SK-N-MC (cell line): ENCODE data around the gene MORF4L1.
A peak's percentile ranks its signal among the peaks of the same experiment; 100 is the strongest.

Experiments
- DNase-seq: peaks from one replicate; pipeline ENCODE4 v3.0.0-alpha.2; 2011; ENCODE audit warnings: low read depth, low spot score
- H3K27ac ChIP-seq: fragments of 200-600 bp; sonication (generic); 2 replicates; pipeline ENCODE4 v1.5.1; 2016; ENCODE audit warnings: mixed run types
- H3K36me3 ChIP-seq: fragments of 200-600 bp; sonication (generic); 2 replicates; pipeline ENCODE4 v1.6.1; 2017; ENCODE audit warnings: antibody characterized with exemption, low read length, mixed read lengths; ENCODE audit not compliant: insufficient read depth
- H3K4me3 ChIP-seq: fragments of 200-600 bp; sonication (generic); 2 replicates; pipeline ENCODE4 v1.5.1; 2016
- H3K9ac ChIP-seq: fragments of 200-600 bp; sonication (generic); 2 replicates; pipeline ENCODE4 v1.8.0; 2017; ENCODE audit warnings: mixed run types, mixed read lengths; ENCODE audit not compliant: insufficient read length
- H3K9me3 ChIP-seq: fragments of 200-600 bp; sonication (generic); 2 replicates; pipeline ENCODE4 v1.6.1; 2017; ENCODE audit warnings: low read depth, mild to moderate bottlenecking, antibody characterized with exemption, low read length, moderate library complexity, mixed read lengths
- EZH2 ChIP-seq: fragments of 200-600 bp; sonication (generic); IDR thresholded peaks from one replicate; pipeline ENCODE4 v1.6.1; 2017; ENCODE audit warnings: antibody characterized with exemption
- FOXP2 ChIP-seq: optimal IDR thresholded peaks from 2 replicates; pipeline ENCODE3; 2011; ENCODE audit warnings: mild to moderate bottlenecking, moderate library complexity; ENCODE audit not compliant: insufficient read depth; ENCODE audit errors: extremely low read length, control extremely low read depth
- POLR2AphosphoS5 ChIP-seq: IDR thresholded peaks from 2 replicates; pipeline ENCODE4 v1.6.1; 2012; ENCODE audit warnings: mild to moderate bottlenecking, low read depth, low read length, borderline replicate concordance

The MORF4L1 gene

GRCh38 chr15:78938658-78939488, 66.2 kb downstream of the MORF4L1 start:
- H3K9ac ChIP-seq: no peak overlapping the region
- H3K9me3 ChIP-seq: no peaks in the 10 kb centered on the region
- no peak overlapping the region for H3K4me3 ChIP-seq
- DNase-seq: no peak
- no peak for TF ChIP-seq FOXP2
- no peak for TF ChIP-seq EZH2
- no peak for TF ChIP-seq POLR2AphosphoS5
- no peaks in the 10 kb centered on the region for H3K36me3 ChIP-seq
- H3K27ac ChIP-seq: no peak overlapping the region

GRCh38 chr15:78942741-78943140, 70.1 kb downstream of the MORF4L1 start:
- Histone ChIP-seq H3K4me3 (no peak overlapping the region), H3K9ac (no peak overlapping the region), H3K36me3 (no peaks in the 10 kb centered on the region), H3K9me3 (no peaks in the 10 kb centered on the region), H3K27ac (no peak overlapping the region)
- no peak for TF ChIP-seq POLR2AphosphoS5
- no peak for TF ChIP-seq EZH2
- no peak for TF ChIP-seq FOXP2
- no peak for DNase-seq

- H3K4me3 ChIP-seq: no peak overlapping the region
Observed at GRCh38 chr15:78943692-78944091, 71.0 kb downstream of the MORF4L1 start.

DNA sequence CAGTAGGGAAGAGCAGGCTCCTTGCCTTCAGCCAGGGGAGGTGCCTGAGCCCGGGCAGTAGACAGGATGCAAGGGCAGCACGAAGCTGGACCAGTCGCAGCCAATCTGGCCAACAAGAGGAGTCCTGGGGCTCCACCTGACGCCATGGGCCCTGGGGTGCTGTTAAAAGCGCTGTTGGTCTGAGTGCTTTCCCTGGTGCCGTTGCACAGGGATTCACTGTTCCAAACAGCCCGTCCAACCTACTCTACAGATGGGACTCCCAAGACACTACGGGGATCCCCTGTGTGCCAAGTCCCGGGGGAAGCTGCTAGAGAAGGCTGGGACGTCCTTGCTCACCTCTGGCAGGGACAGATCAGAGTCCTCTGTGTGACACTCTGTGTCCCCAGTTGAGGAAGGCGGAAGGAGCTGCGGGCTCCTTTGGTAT, 71.5 kb downstream of the MORF4L1 start:
- TF ChIP-seq EZH2 (no peak), FOXP2 (no peak), POLR2AphosphoS5 (no peak)
- H3K4me3 ChIP-seq: no peak overlapping the region
- H3K36me3 ChIP-seq: no peaks in the 10 kb centered on the region
- no peak for DNase-seq
- no peak overlapping the region for H3K27ac ChIP-seq
- no peak overlapping the region for H3K9ac ChIP-seq
- no peaks in the 10 kb centered on the region for H3K9me3 ChIP-seq

More at GRCh38 chr15:78943692-78944091, 71.0 kb downstream of the MORF4L1 start:
- Histone ChIP-seq H3K9ac (no peak overlapping the region), H3K9me3 (no peaks in the 10 kb centered on the region), H3K36me3 (no peaks in the 10 kb centered on the region), H3K27ac (no peak overlapping the region)
- TF ChIP-seq FOXP2 (no peak), EZH2 (no peak), POLR2AphosphoS5 (no peak)
- DNase-seq: no peak

GRCh38 chr15:78944669-78945407, 72.1 kb downstream of the MORF4L1 start, which contains the start of gene CTSH:
Gene CTSH (minus strand): TSS chr15:78945046. CDS start chr15:78944981, 65 bp downstream.
- H3K27ac ChIP-seq: no peak within 1 kb of the TSS
- H3K4me3 ChIP-seq: peak within 1 kb of the TSS; percentile 73
- H3K9ac ChIP-seq: no peak within 1 kb of the TSS
- TF ChIP-seq FOXP2 (no peak), EZH2 (no peak), POLR2AphosphoS5 (no peak)
- no peak for DNase-seq
- H3K36me3 ChIP-seq: no peaks in the 10 kb centered on the region
- H3K9me3 ChIP-seq: no peaks in the 10 kb centered on the region

- TF ChIP-seq EZH2 (no peak), FOXP2 (no peak), POLR2AphosphoS5 (no peak)
- H3K4me3 ChIP-seq: no peak overlapping the region
- H3K27ac ChIP-seq: no peak overlapping the region
- DNase-seq: no peak
- H3K36me3 ChIP-seq: no peaks in the 10 kb centered on the region
- H3K9me3 ChIP-seq: no peaks in the 10 kb centered on the region
- H3K9ac ChIP-seq: no peak overlapping the region
Observed at GRCh38 chr15:78946493-78946892, 73.8 kb downstream of the MORF4L1 start.

DNA sequence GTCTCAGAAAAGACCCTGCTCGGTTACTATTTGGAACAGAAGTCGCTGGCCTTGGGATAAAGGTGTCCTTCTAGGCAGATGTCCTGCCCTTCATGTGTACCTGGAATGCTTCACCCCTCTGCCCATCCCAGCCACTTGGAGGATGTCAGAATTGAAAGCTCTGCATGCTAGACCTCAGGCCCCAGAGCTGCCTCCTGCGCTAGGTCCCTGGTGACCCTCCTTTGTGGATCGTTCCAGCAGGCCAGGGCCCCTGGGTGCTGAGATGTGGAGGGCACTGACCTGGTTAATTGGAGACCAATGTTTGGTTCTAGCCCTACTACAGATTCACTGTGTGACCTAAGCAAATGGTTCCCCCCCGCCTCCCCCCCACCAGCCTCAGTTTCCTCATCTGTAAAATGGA, 74.8 kb downstream of the MORF4L1 start:
- no peak overlapping the region for H3K9ac ChIP-seq
- H3K4me3 ChIP-seq: no peak overlapping the region
- DNase-seq: no peak
- H3K9me3 ChIP-seq: no peaks in the 10 kb centered on the region
- no peaks in the 10 kb centered on the region for H3K36me3 ChIP-seq
- TF ChIP-seq FOXP2 (no peak), EZH2 (no peak)
- H3K27ac ChIP-seq: no peak overlapping the region
